H1 (cell line): ENCODE results near the gene KRTAP10-2. TPM values are rescaled to one million over a fixed set of nuclear protein-coding genes. Genes with fewer than 3 reads are reported as not detected.

ENCODE experiments used
- CTCF ChIA-PET: fragments of 300-600 bp; sonication (Branson Sonifier 250); formaldehyde crosslinking; loops from one replicate; lab custom pipeline; 2021; ENCODE audit not compliant: partially characterized antibody; lab: Charles Lee
- POLR2A ChIA-PET: fragments of 300-600 bp; sonication (Branson Sonifier 250); formaldehyde crosslinking; loops from one replicate; lab custom pipeline; 2021; ENCODE audit warnings: inconsistent platforms; ENCODE audit not compliant: partially characterized antibody; lab: Charles Lee
- DNase-seq, 2 experiments: peaks; one replicate each; pipeline versions ENCODE4 v3.0.0 to v3.0.0-alpha.2; 2010 to 2022; ENCODE audit warnings: low spot score in 2 of 2, low read depth in 1 of 2, mixed read lengths in 1 of 2
- FAIRE-seq: peaks from 2 replicates; lab custom pipeline; 2011; peaks lifted over from hg19 to GRCh38; lab: Jason Lieb, UNC
- H2AFZ ChIP-seq: 2 replicates; pipeline ENCODE4 v1.8.1; 2012; ENCODE audit warnings: low read length, inconsistent platforms
- H2AK5ac ChIP-seq: 2 replicates; pipeline ENCODE4 v1.6.1; 2013; ENCODE audit warnings: low read depth, low read length
- H2BK120ac ChIP-seq: replicated peaks from 2 replicates; pipeline ENCODE3; 2013; ENCODE audit warnings: low read depth, low read length, inconsistent platforms
- H2BK12ac ChIP-seq: 2 replicates; pipeline ENCODE4 v1.6.1; 2013; ENCODE audit warnings: low read depth, low read length
- H2BK15ac ChIP-seq: 2 replicates; pipeline ENCODE4 v1.6.1; 2013; ENCODE audit warnings: low read length
- H2BK20ac ChIP-seq: 2 replicates; pipeline ENCODE4 v1.6.1; 2013; ENCODE audit warnings: low read length
- H2BK5ac ChIP-seq: 2 replicates; pipeline ENCODE4 v1.6.1; 2013; ENCODE audit warnings: low read depth, low read length
- H3K14ac ChIP-seq: 2 replicates; pipeline ENCODE4 v1.6.1; 2013; ENCODE audit warnings: inconsistent platforms; ENCODE audit not compliant: insufficient read length
- H3K18ac ChIP-seq: 2 replicates; pipeline ENCODE4 v1.6.1; 2013; ENCODE audit warnings: low read length; ENCODE audit errors: extremely low read depth
- H3K23ac ChIP-seq: 2 replicates; pipeline ENCODE4 v1.6.1; 2013; ENCODE audit warnings: inconsistent platforms; ENCODE audit not compliant: insufficient read length
- H3K23me2 ChIP-seq: 2 replicates; pipeline ENCODE4 v1.6.1; 2013; ENCODE audit warnings: low read depth, low read length
- H3K27ac ChIP-seq: 2 replicates; pipeline ENCODE4 v1.6.1; 2011; ENCODE audit warnings: low read depth, low read length, inconsistent platforms
- H3K27me3 ChIP-seq, 4 experiments: replicated peaks in 1 of 4; 1 replicate in 1 of 4; 2 replicates in 3 of 4; pipeline versions ENCODE4 v1.6.1 to v1.8.1; 2011 to 2013; ENCODE audit warnings: low read length in 3 of 4, mild to moderate bottlenecking in 3 of 4, inconsistent platforms in 2 of 4, mixed read lengths in 2 of 4, moderate library complexity in 1 of 4; ENCODE audit not compliant: control insufficient read depth in 3 of 4, insufficient read depth in 3 of 4; ENCODE audit errors: extremely low read depth in 1 of 4
- H3K36me3 ChIP-seq, 4 experiments: 2 replicates each; pipeline versions ENCODE4 v1.6.1 to v1.8.1; 2011 to 2013; ENCODE audit warnings: mild to moderate bottlenecking in 4 of 4, low read length in 3 of 4, moderate library complexity in 2 of 4, control low read depth in 1 of 4, inconsistent platforms in 1 of 4; ENCODE audit not compliant: insufficient read depth in 4 of 4, control insufficient read depth in 2 of 4
- H3K4ac ChIP-seq: replicated peaks from 2 replicates; pipeline ENCODE3; 2013; ENCODE audit warnings: low read length, low read depth, mixed read lengths, inconsistent platforms; ENCODE audit not compliant: insufficient read length
- H3K4me1 ChIP-seq, 4 experiments: replicated peaks in 1 of 4; 1 replicate in 1 of 4; 2 replicates in 3 of 4; pipeline versions ENCODE4 v1.6.1 to v1.8.1; 2011 to 2013; ENCODE audit warnings: low read length in 3 of 4, inconsistent platforms in 2 of 4, mixed read lengths in 1 of 4; ENCODE audit not compliant: insufficient read depth in 4 of 4, control insufficient read depth in 3 of 4
- H3K4me2 ChIP-seq, 2 experiments: 2 replicates each; pipeline versions ENCODE4 v1.6.1 to v1.8.1; 2011 to 2013; ENCODE audit warnings: low read depth in 2 of 2, low read length in 2 of 2, control low read depth in 1 of 2, inconsistent platforms in 1 of 2, mild to moderate bottlenecking in 1 of 2; ENCODE audit not compliant: insufficient read depth in 1 of 2
- H3K4me3 ChIP-seq, 4 experiments: fragments of 200-600, 300-600 bp in 1 of 4; sonication (generic), shearing (Covaris generic), sonication (Bioruptor Twin) in 1 of 4; 2 replicates each; pipeline versions ENCODE4 v1.5.1 to v1.8.1; 2011 to 2016; ENCODE audit warnings: low read length in 4 of 4, low read depth in 3 of 4, control low read depth in 2 of 4, inconsistent platforms in 2 of 4, mild to moderate bottlenecking in 2 of 4, mixed read lengths in 1 of 4, moderate library complexity in 1 of 4; ENCODE audit not compliant: insufficient read depth in 2 of 4; ENCODE audit errors: extremely low read depth in 1 of 4
- H3K56ac ChIP-seq: replicated peaks from 2 replicates; pipeline ENCODE3; 2013; ENCODE audit warnings: low read depth, mild to moderate bottlenecking, mixed read lengths, low read length, inconsistent platforms; ENCODE audit not compliant: insufficient read length
- H3K79me1 ChIP-seq: 2 replicates; pipeline ENCODE4 v1.6.1; 2013; ENCODE audit warnings: low read depth, low read length, control low read depth
- H3K79me2 ChIP-seq, 2 experiments: 2 replicates each; pipeline versions ENCODE4 v1.6.1 to v1.8.1; 2012 to 2013; ENCODE audit warnings: low read length in 2 of 2, mild to moderate bottlenecking in 2 of 2, inconsistent platforms in 1 of 2; ENCODE audit not compliant: insufficient read depth in 2 of 2, control insufficient read depth in 1 of 2
- H3K9ac ChIP-seq, 4 experiments: replicated peaks in 1 of 4; 1 replicate in 1 of 4; 2 replicates in 3 of 4; pipeline versions ENCODE4 v1.6.1 to v1.8.1; 2011 to 2013; ENCODE audit warnings: low read depth in 3 of 4, low read length in 3 of 4, control low read depth in 2 of 4, mild to moderate bottlenecking in 2 of 4, moderate library complexity in 2 of 4, inconsistent platforms in 1 of 4; ENCODE audit errors: extremely low read depth in 1 of 4
- H3K9me3 ChIP-seq, 2 experiments: 2 replicates each; pipeline versions ENCODE4 v1.6.1 to v1.8.1; 2012 to 2013; ENCODE audit warnings: mild to moderate bottlenecking in 2 of 2, moderate library complexity in 2 of 2, control low read depth in 1 of 2, inconsistent platforms in 1 of 2, low read depth in 1 of 2, low read length in 1 of 2, mixed read lengths in 1 of 2; ENCODE audit not compliant: insufficient read depth in 2 of 2
- H4K20me1 ChIP-seq, 2 experiments: replicated peaks in 1 of 2; 2 replicates each; pipeline versions ENCODE3 to v1.8.1; 2011 to 2013; ENCODE audit warnings: inconsistent platforms in 2 of 2, low read length in 2 of 2, mild to moderate bottlenecking in 1 of 2; ENCODE audit not compliant: insufficient read depth in 2 of 2, control insufficient read depth in 1 of 2
- H4K5ac ChIP-seq: 2 replicates; pipeline ENCODE4 v1.6.1; 2013; ENCODE audit warnings: low read length, low read depth, mixed read lengths, inconsistent platforms; ENCODE audit not compliant: insufficient read length
- H4K8ac ChIP-seq: 2 replicates; pipeline ENCODE4 v1.8.0; 2013; ENCODE audit warnings: mild to moderate bottlenecking, moderate library complexity, low read length, inconsistent platforms; ENCODE audit not compliant: insufficient read depth; ENCODE audit errors: extremely low read depth
- H4K91ac ChIP-seq: replicated peaks from 2 replicates; pipeline ENCODE3; 2013; ENCODE audit warnings: low read length, mixed read lengths, inconsistent platforms; ENCODE audit not compliant: insufficient read length
- RAD21 ChIP-seq, 2 experiments: IDR thresholded peaks in 1 of 2; conservative IDR thresholded peaks in 1 of 2; 2 replicates each; pipeline ENCODE4 v1.6.1; 2011; ENCODE audit warnings: low read depth in 2 of 2, low read length in 2 of 2, improper control_type of control experiment in 1 of 2, inconsistent platforms in 1 of 2, mild to moderate bottlenecking in 1 of 2, moderate library complexity in 1 of 2
- SAP30 ChIP-seq: fragments of 300-600 bp; sonication (generic); IDR thresholded peaks from 2 replicates; pipeline ENCODE4 v1.7.1; 2012; ENCODE audit warnings: low read length, moderate library complexity, mild to moderate bottlenecking, inconsistent platforms; ENCODE audit not compliant: insufficient read depth, insufficient replicate concordance
- SIX5 ChIP-seq: IDR thresholded peaks from 2 replicates; pipeline ENCODE4 v1.6.1; 2011; ENCODE audit warnings: mild to moderate bottlenecking, low read depth, low read length
- WGBS, 2 experiments: shearing (Covaris generic) in 1 of 2; methylation state at CpG; one replicate each; pipeline versions ENCODE4 v1.1.6 to v1.1.7; 2013 to 2015; ENCODE audit warnings: low lambda C conversion rate in 2 of 2, mixed read lengths in 2 of 2, inconsistent platforms in 1 of 2, low coverage in 1 of 2, missing lambda C conversion rate in 1 of 2; ENCODE audit not compliant: insufficient replicate concordance in 2 of 2, insufficient coverage in 1 of 2, insufficient read length in 1 of 2; ENCODE audit errors: extremely low coverage in 1 of 2, missing lambda C conversion rate in 1 of 2; 5-methylcytosine and 5-hydroxymethylcytosine counted together
- polyA plus RNA-seq, 7 experiments: library from polyadenylated mRNA; depleted of rRNA in 3 of 7; stranded (reverse) in 5 of 7; unstranded in 2 of 7; fragments of >200 nt in 5 of 7; fragments of 200-250 nt in 2 of 7; gene quantifications; 1 replicate in 5 of 7; 2 replicates in 1 of 7; 4 replicates in 1 of 7; pipeline versions ENCODE4 v1.2.1 to v1.2.3, GENCODE V29; 2011 to 2013; ENCODE audit warnings: missing spikeins in 2 of 7, mixed read lengths in 2 of 7
- total RNA-seq: library from RNA; stranded (reverse); fragmentation: NEBNext Ultra II Directional; extraction: Animal tissue kit (Norgen Biotek cat#: 25700); gene quantifications from 2 replicates; pipeline ENCODE4 v1.2.1, GENCODE V29; 2021
- TF ChIP-seq, protein P1 (sequence below), 3 experiments: IDR thresholded peaks; 1 replicate in 2 of 3; 2 replicates in 1 of 3; pipeline versions ENCODE4 v1.5.1 to v1.6.1; 2011; ENCODE audit warnings: low read length in 3 of 3, mild to moderate bottlenecking in 3 of 3, inconsistent platforms in 2 of 3, low read depth in 1 of 3, moderate library complexity in 1 of 3; ENCODE audit not compliant: insufficient read depth in 1 of 3; ENCODE audit errors: control extremely low read depth in 1 of 3

The KRTAP10-2 gene
- total and polyA plus RNA-seq, 2 of the 8 experiments (the other 6 are each of a cell fraction or from before 2014, with no cell fraction given) = 0.11 TPM; not detected in 1

- no peaks in the 10 kb centered on the region for H4K20me1 ChIP-seq
- no peak overlapping the region for H3K23ac ChIP-seq
- peaks cover 0 to 3% (median 0%) of the 10 kb centered on the region in 4 experiments; a peak in 1 of 7 replicates for H3K4me1 ChIP-seq
- H3K36me3 ChIP-seq = no peaks in the 10 kb centered on the region
- no peak overlapping the region for H2BK12ac ChIP-seq
- H3K4me3 ChIP-seq = no peak overlapping the region
- H2AFZ ChIP-seq = no peak overlapping the region
- H3K9ac ChIP-seq = no peak overlapping the region
- H3K27me3 ChIP-seq = peaks cover 0 to 3% (median 0%) of the 10 kb centered on the region in 4 experiments; a peak in 1 of 7 replicates
- CTCF ChIA-PET = interaction anchor here (1.0 to 2.1 kb wide), 3 partner anchors 12 to 27 kb away, joined by 3 to 7 read pairs (median 3); no protein-coding TSS in a partner anchor
- H2BK20ac ChIP-seq = no peak overlapping the region
- H3K14ac ChIP-seq = no peak overlapping the region
- no peak overlapping the region for H2BK5ac ChIP-seq
- no peak overlapping the region for H4K5ac ChIP-seq
- no peak overlapping the region for H3K18ac ChIP-seq
- H4K91ac ChIP-seq = no peak overlapping the region
- DNase-seq = no peak
- TF ChIP-seq, protein P1, sequence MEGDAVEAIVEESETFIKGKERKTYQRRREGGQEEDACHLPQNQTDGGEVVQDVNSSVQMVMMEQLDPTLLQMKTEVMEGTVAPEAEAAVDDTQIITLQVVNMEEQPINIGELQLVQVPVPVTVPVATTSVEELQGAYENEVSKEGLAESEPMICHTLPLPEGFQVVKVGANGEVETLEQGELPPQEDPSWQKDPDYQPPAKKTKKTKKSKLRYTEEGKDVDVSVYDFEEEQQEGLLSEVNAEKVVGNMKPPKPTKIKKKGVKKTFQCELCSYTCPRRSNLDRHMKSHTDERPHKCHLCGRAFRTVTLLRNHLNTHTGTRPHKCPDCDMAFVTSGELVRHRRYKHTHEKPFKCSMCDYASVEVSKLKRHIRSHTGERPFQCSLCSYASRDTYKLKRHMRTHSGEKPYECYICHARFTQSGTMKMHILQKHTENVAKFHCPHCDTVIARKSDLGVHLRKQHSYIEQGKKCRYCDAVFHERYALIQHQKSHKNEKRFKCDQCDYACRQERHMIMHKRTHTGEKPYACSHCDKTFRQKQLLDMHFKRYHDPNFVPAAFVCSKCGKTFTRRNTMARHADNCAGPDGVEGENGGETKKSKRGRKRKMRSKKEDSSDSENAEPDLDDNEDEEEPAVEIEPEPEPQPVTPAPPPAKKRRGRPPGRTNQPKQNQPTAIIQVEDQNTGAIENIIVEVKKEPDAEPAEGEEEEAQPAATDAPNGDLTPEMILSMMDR (IDR thresholded peaks at IDR 0.05; ENCODE audit: control extremely low read depth in 1 of 3, insufficient read depth in 1 of 3, low read depth in 1 of 3, low read length in 3 of 3) = peak in 2 of 3 experiments; percentile 21 to 30; a peak in 2 of 4 replicates
- no peak for TF ChIP-seq SIX5
- TF ChIP-seq SAP30 = no peak
- TF ChIP-seq RAD21 (IDR thresholded peaks at IDR 0.05 in 1 of 2, conservative IDR thresholded peaks at IDR 0.05 in 1 of 2; ENCODE audit: low read depth in 2 of 2, low read length in 2 of 2) = peak in 1 of 2 experiments; percentile 20; a peak in 1 of 4 replicates
- TF ChIP-seq, all 59 proteins: peak for 2
- peaks cover 0 to 15% of the 10 kb centered on the region in 2 experiments; a peak in 3 of 4 replicates for H3K9me3 ChIP-seq
- H2AK5ac ChIP-seq = 0 out of 2 replicates have a peak overlapping the region, but pooled peaks have one; percentile 39
- peak overlapping the region; percentile 36; the same call in 1 of the 2 replicates for H2BK15ac ChIP-seq
- no peak overlapping the region for H3K27ac ChIP-seq
- H3K79me1 ChIP-seq = peaks cover 3% of the 10 kb centered on the region; the same call in 1 of the 2 replicates
- peak overlapping the region; percentile 36 for H4K8ac ChIP-seq
- no peak overlapping the region for H3K56ac ChIP-seq
- no peak overlapping the region for H3K4ac ChIP-seq
- H2BK120ac ChIP-seq = no peak overlapping the region
- no peak for FAIRE-seq
- POLR2A ChIA-PET = interaction anchor here (0.9 to 1.6 kb wide), 2 partner anchors 35 to 190 kb away, joined by 3 to 4 read pairs; no protein-coding TSS in a partner anchor
- no peaks in the 10 kb centered on the region for H3K79me2 ChIP-seq
- WGBS, 2 experiments = 88% methylated on average over 31 of the region's 33 CpGs; no CpG with 5 or more reads in 1 of the 2 experiments
- H3K4me2 ChIP-seq = no peak overlapping the region
- H3K23me2 ChIP-seq = peaks cover 14% of the 10 kb centered on the region
Measured at GRCh38 chr21:44521928-44522752, 29.2 kb downstream of the KRTAP10-2 start.
